Measurements from ENCODE around the gene CACNA2D4. TPM values are rescaled to one million over a fixed set of nuclear protein-coding genes. Genes with fewer than 3 reads are reported as not detected.

The CACNA2D4 gene
- total RNA-seq, 8 experiments from 2014 or later: 0.22 to 2.5 (median 1.1) TPM

DNA sequence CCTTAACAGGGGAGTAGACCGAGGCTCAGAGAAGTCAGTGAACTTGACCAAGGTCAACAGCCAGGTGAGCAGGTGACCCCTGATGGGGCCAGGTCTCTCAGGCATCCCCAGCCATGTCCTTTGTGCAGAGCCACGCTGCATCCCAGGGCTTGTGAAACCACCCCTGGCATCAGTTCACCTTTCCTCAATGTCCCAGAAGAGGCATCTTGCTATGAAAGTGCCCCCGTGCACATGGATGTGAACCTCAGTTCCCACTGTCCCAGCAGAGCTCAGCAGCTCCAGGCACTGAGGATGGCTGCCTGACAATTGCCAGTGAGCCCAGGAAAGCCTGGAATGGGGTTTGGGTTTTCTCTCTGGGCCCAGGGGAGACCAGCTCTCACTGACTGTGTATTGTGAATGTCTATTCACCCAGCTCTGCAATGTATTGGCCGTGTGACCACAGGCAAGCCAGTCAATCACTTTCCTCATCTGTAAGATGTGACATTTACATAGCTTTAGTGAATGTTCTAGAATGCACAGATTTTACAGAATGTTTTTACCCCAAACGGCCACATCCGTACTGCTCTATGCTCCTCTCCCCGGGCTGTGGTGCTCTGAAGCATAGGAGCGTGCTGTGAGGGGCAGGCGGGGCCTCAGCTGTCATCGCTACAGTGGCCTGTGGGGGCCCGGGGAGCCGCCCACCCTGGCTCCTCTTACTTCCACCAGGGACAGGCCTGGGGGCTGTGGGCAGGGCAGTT, 4.9 kb downstream of the CACNA2D4 start:
- 20 to 80% (median 55%) methylated on average over 1 to 7 of the region's 12 CpGs; no CpG with 5 or more reads in 4 of the 10 experiments for WGBS, 10 experiments
- in situ Hi-C loops (cut with MboI; ENCODE audit: low pct_unique_long_range_greater_than_20kb in 2 of 9, low sequenced_read_pairs in 9 of 9, unreplicated experiment in 9 of 9): no loop called here
- Histone ChIP-seq H3K4me3 (no peak overlapping the region), H3K27ac (peak overlapping the region in 1 of 2 donors; percentile 30), H3K4me1 (replicated peaks in 1 of 2) (peaks cover 10 to 25% of the 10 kb centered on the region in 2 donors)
- peak in 6 of 8 experiments; percentile 38 to 94 (median 77) for ATAC-seq (replicated peaks in 6 of 8)

- Histone ChIP-seq H3K4me1 (replicated peaks in 1 of 2) (peaks cover 10 to 24% of the 10 kb centered on the region in 2 donors), H3K4me3 (no peak overlapping the region), H3K27ac (no peak overlapping the region)
- 45 to 87% (median 77%) methylated on average over 1 to 14 of the region's 18 CpGs; no CpG with 5 or more reads in 3 of the 10 experiments for WGBS, 10 experiments
- ATAC-seq (replicated peaks in 6 of 8): peak in 6 of 8 experiments; percentile 35 to 97 (median 59)
- in situ Hi-C loops (cut with MboI; ENCODE audit: low pct_unique_long_range_greater_than_20kb in 2 of 9, low sequenced_read_pairs in 9 of 9, unreplicated experiment in 9 of 9): no loop called here
Observed at GRCh38 chr12:1912580-1913376, 5.7 kb downstream of the CACNA2D4 start.

DNA sequence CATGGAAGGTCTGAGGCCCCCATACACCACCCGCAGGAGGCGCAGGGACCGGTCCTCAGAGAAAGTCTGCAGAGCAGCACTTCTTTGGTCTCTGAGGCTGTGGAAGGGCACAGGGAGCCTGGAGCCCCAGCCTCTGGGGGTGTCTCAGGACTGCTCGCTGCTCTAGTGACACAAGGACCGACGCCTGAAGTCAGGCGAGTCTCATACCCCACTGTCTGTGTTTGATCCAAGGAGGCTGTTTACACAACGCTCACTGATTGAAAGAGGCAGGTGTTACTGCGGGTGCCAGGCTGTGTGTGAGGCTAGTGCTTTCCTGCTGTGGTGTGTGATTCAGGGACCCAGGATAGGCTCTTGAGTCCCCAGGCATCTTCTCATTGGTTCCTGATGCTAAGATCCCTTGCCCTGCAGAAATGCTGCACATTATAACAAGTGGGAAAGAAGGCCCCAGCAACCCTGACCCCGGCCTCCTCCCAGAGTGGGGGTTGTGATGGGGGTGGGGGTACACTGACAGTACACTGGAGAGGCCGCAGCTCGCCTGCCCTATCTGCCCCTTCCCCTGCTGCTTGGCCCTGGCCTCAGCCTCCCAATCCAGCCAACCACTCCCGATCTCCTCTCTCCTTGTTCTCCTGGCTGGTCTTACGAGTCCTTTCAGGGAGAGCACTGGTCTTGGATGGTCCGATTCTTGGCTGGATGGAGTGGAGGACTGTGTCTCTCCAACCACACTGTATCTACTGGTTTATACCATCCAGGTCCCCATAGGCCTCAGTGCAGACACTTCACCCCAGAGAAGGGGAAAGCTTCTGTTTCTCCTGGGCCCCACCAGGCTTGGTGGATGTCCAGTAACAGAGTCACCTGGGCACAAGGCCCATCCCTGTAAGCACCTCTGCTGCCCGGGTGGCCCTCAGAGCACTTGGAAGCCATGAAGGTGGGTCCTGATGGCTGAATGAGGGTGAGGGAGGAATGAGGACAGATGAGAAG, 6.6 kb downstream of the CACNA2D4 start:
- H3K4me1 ChIP-seq (replicated peaks in 1 of 2): peaks cover 10 to 24% of the 10 kb centered on the region in 2 donors
- no peak overlapping the region for H3K27ac ChIP-seq
- no peak overlapping the region for H3K4me3 ChIP-seq
- peak in 1 of 8 experiments; percentile 48 for ATAC-seq (replicated peaks in 6 of 8)
- 40 to 94% (median 69%) methylated on average over 1 to 3 of the region's 16 CpGs; no CpG with 5 or more reads in 4 of the 10 experiments for WGBS, 10 experiments
- in situ Hi-C loops (cut with MboI; ENCODE audit: low pct_unique_long_range_greater_than_20kb in 2 of 9, low sequenced_read_pairs in 9 of 9, unreplicated experiment in 9 of 9): no loop called here

DNA sequence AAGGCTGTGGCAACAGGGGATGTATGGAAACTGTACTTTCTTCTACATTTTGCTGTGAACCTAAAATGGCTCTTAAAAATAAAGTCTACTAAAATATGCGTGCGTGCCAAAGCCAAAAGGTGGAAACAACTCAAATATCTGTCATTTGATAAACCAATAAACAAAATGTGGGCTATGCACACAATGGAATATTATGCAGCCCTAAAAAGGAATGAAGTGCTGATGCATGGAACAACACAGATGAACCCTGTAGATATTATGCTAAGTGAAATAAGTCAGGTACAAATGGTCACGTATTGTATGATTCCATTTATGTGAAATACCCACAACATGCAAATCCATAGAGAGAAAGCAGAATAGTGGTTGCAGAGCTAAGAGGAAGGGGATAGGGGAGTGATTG, 8.0 kb downstream of the CACNA2D4 start:
- ATAC-seq (replicated peaks in 6 of 8): no peak
- H3K27ac ChIP-seq: no peak overlapping the region
- no peak overlapping the region for H3K4me3 ChIP-seq
- 10 to 100% (median 85%) methylated on average over 2 to 3 of the region's 3 CpGs; no CpG with 5 or more reads in 1 of the 10 experiments for WGBS, 10 experiments
- peaks cover 10 to 20% of the 10 kb centered on the region in 2 donors for H3K4me1 ChIP-seq (replicated peaks in 1 of 2)
- in situ Hi-C loops (cut with MboI; ENCODE audit: low pct_unique_long_range_greater_than_20kb in 2 of 9, low sequenced_read_pairs in 9 of 9, unreplicated experiment in 9 of 9): no loop called here

DNA sequence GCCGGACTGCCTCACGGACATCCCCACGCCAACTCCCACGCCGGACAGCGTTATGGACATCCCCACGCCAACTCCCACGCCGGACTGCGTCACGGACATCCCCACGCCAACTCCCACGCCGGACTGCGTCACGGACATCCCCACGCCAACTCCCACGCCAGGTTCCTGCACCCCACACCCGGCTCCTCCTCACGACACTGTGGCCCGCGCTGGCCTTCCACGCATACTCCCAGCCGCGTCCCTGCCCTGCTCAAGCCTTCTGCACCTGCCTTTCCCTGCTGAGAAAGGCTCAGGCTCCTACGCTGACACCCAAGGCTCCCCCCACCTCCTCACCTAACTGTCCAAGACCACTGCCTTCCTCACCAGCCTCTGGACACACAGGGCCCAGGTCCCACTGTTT, 9.7 kb downstream of the CACNA2D4 start:
- H3K4me3 ChIP-seq: no peak overlapping the region
- WGBS, 10 experiments: 80 to 100% methylated on average over 1 to 3 of the region's 26 CpGs; no CpG with 5 or more reads in 8 of the 10 experiments
- in situ Hi-C loops (cut with MboI; ENCODE audit: low pct_unique_long_range_greater_than_20kb in 2 of 9, low sequenced_read_pairs in 9 of 9, unreplicated experiment in 9 of 9): no loop called here
- H3K27ac ChIP-seq: no peak overlapping the region
- peaks cover 4 to 6% of the 10 kb centered on the region in 2 donors for H3K4me1 ChIP-seq (replicated peaks in 1 of 2)
- no peak for ATAC-seq (replicated peaks in 6 of 8)

- Histone ChIP-seq H3K27ac (no peak overlapping the region), H3K4me3 (no peak overlapping the region), H3K4me1 (replicated peaks in 1 of 2) (no peaks in the 10 kb centered on the region)
- ATAC-seq (replicated peaks in 6 of 8): peak in 2 of 8 experiments; percentile 52 to 94
- 22 to 96% (median 88%) methylated on average over 4 to 32 of the region's 67 CpGs; no CpG with 5 or more reads in 6 of the 10 experiments for WGBS, 10 experiments
- in situ Hi-C loops (cut with MboI; ENCODE audit: low pct_unique_long_range_greater_than_20kb in 2 of 9, low sequenced_read_pairs in 9 of 9, unreplicated experiment in 9 of 9): no loop called here
Observed at GRCh38 chr12:1907652-1908611, 10.5 kb downstream of the CACNA2D4 start.

DNA sequence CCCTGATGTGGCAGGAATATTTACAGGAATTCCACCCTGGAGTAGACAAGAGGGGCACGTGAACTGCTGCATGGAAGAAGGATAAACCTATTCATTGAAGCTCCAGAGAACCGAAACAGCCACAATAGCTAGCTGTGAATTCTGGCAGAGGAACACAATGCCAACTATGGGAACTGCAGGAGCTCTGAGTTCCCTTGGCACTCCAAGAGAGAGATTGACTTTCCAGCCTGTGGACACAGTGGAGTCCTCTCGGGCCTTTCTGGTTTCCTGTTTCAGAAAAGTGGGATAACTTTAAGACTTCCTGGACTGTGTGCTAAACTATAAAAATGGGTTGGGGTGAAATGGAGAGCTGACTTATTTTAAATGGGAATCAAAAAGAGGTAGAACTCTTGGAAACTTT, 11.9 kb downstream of the CACNA2D4 start:
- in situ Hi-C loops (cut with MboI; ENCODE audit: low pct_unique_long_range_greater_than_20kb in 2 of 9, low sequenced_read_pairs in 9 of 9, unreplicated experiment in 9 of 9): no loop called here
- WGBS, 10 experiments: 31 to 67% (median 53%) methylated on average over 1 to 3 of the region's 3 CpGs; no CpG with 5 or more reads in 2 of the 10 experiments

GRCh38 chr12:1904875-1905274, 13.6 kb downstream of the CACNA2D4 start:
- Histone ChIP-seq H3K4me1 (replicated peaks in 1 of 2) (no peaks in the 10 kb centered on the region), H3K27ac (no peak overlapping the region), H3K4me3 (no peak overlapping the region)
- in situ Hi-C loops (cut with MboI; ENCODE audit: low pct_unique_long_range_greater_than_20kb in 2 of 9, low sequenced_read_pairs in 9 of 9, unreplicated experiment in 9 of 9): no loop called here
- ATAC-seq (replicated peaks in 6 of 8): no peak

More for the DNA sequence above, 11.9 kb downstream of the CACNA2D4 start:
- ATAC-seq (replicated peaks in 6 of 8): no peak
- Histone ChIP-seq H3K27ac (no peak overlapping the region), H3K4me3 (no peak overlapping the region), H3K4me1 (replicated peaks in 1 of 2) (no peaks in the 10 kb centered on the region)

DNA sequence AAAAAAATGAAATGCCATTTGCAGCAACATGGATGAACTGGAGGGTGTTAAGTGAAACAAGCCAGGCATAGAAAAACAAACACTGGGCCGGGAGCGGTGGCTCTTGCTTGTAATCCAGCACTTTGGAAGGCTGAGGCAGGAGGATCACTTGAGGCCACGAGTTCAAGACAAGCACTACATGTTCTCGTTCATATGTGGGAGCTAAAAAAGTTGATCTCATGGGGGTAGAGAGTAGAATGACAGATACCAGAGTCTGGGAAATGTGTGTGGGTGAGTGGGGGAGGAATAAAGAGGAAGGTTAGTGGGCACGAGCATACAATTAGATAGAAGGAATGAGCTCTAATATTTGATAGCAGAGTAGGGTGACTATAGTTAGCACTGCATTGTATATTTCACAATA, 21.5 kb downstream of the CACNA2D4 start:
- ATAC-seq (replicated peaks in 6 of 8): no peak
- Histone ChIP-seq H3K27ac (no peak overlapping the region), H3K4me1 (replicated peaks in 1 of 2) (no peaks in the 10 kb centered on the region), H3K4me3 (no peak overlapping the region)
- in situ Hi-C loops (cut with MboI; ENCODE audit: low pct_unique_long_range_greater_than_20kb in 2 of 9, low sequenced_read_pairs in 9 of 9, unreplicated experiment in 9 of 9): no loop called here
- 31 to 100% (median 74%) methylated on average over 1 to 5 of the region's 5 CpGs for WGBS, 10 experiments

DNA sequence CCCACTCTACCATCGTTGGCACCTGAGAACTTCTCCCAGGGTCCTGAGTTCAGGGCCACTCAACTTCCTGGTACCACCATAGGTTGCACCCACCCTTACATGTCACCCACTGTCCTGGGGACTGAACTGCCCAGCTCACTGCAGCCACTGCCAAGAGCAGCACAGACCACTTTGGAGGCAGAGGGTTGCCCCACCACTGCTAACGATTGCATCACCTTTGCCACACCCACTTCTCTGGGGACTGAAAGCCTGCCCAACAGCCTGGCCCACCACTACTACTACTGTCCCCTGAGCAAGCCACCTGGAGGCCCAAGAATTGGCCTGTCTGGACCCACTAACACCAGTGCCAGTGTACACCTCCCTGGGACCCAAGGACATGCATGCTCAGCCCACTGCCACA, 27.6 kb downstream of the CACNA2D4 start:
- in situ Hi-C loops (cut with MboI; ENCODE audit: low pct_unique_long_range_greater_than_20kb in 2 of 9, low sequenced_read_pairs in 9 of 9, unreplicated experiment in 9 of 9): no loop called here
- Histone ChIP-seq H3K4me3 (no peak overlapping the region), H3K4me1 (replicated peaks in 1 of 2) (no peaks in the 10 kb centered on the region), H3K27ac (no peak overlapping the region)
- no peak for ATAC-seq (replicated peaks in 6 of 8)
- no CpG with 5 or more reads among the region's 2 CpGs for WGBS, 10 experiments

GRCh38 chr12:1890119-1890703, 28.2 kb downstream of the CACNA2D4 start:
- Histone ChIP-seq H3K4me3 (no peak overlapping the region), H3K27ac (no peak overlapping the region), H3K4me1 (replicated peaks in 1 of 2) (no peaks in the 10 kb centered on the region)
- WGBS, 10 experiments: 8 to 90% (median 40%) methylated on average over 1 to 2 of the region's 8 CpGs; no CpG with 5 or more reads in 7 of the 10 experiments
- in situ Hi-C loops (cut with MboI; ENCODE audit: low pct_unique_long_range_greater_than_20kb in 2 of 9, low sequenced_read_pairs in 9 of 9, unreplicated experiment in 9 of 9): no loop called here
- ATAC-seq (replicated peaks in 6 of 8): no peak

All from motor neuron (in vitro differentiated cells).